Epithelial cell of proximal tubule (primary cell): Measurements from ENCODE around the gene LRRC58. TPM values are rescaled to one million over a fixed set of nuclear protein-coding genes. Genes with fewer than 3 reads are reported as not detected.
"Not testable (repeated sequence)": the region's sequence is repeated elsewhere in the genome, so short reads cannot be mapped to it uniquely, and the experiment has no call there.

Source experiments
- DNase-seq: peaks from one replicate; pipeline ENCODE4 v3.0.0-alpha.2; 2011; ENCODE audit warnings: low read depth
- H3K4me3 ChIP-seq: 2 replicates; pipeline ENCODE4 v1.5.1; 2011; ENCODE audit warnings: low read depth, mild to moderate bottlenecking, low read length
- CTCF ChIP-seq: conservative IDR thresholded peaks from 2 replicates; pipeline ENCODE4 v1.5.1; 2012; ENCODE audit warnings: low read depth, mild to moderate bottlenecking, low read length
- total RNA-seq: library from RNA; depleted of rRNA; stranded (reverse); fragments of >200 nt; gene quantifications from 2 replicates; pipeline ENCODE4 v1.2.3, GENCODE V29; 2015

LRRC58 gene
- total RNA-seq, 1 donor from 2014 or later = 21.0 TPM

GRCh38 chr3:120341658-120342346 is 7.4 kb downstream of the LRRC58 start:
- H3K4me3 ChIP-seq = no peak overlapping the region
- no peak for DNase-seq
- TF ChIP-seq CTCF = no peak

- DNase-seq = no peak
- H3K4me3 ChIP-seq = no peak overlapping the region
- no peak for TF ChIP-seq CTCF
Observed at GRCh38 chr3:120339362-120339761, 9.8 kb downstream of the LRRC58 start.

- H3K4me3 ChIP-seq = no peak overlapping the region
- DNase-seq = no peak
- TF ChIP-seq CTCF = no peak
Observed at GRCh38 chr3:120338517-120338916, 10.6 kb downstream of the LRRC58 start.

- no peak for DNase-seq
- TF ChIP-seq CTCF = no peak
- H3K4me3 ChIP-seq = no peak overlapping the region
Observed at GRCh38 chr3:120332646-120333045, 16.5 kb downstream of the LRRC58 start.

- TF ChIP-seq CTCF = no peak
- H3K4me3 ChIP-seq = no peak overlapping the region
- DNase-seq = no peak
Observed at GRCh38 chr3:120331076-120331475, 18.1 kb downstream of the LRRC58 start.

GRCh38 chr3:120326784-120327183 is 22.4 kb downstream of the LRRC58 start:
- no peak for DNase-seq
- no peak overlapping the region for H3K4me3 ChIP-seq
- TF ChIP-seq CTCF = no peak

GRCh38 chr3:120324190-120324589 is 25.0 kb downstream of the LRRC58 start:
- TF ChIP-seq CTCF = no peak
- DNase-seq = no peak

GRCh38 chr3:120323761-120324160 is 25.4 kb downstream of the LRRC58 start:
- not testable (repeated sequence) for H3K4me3 ChIP-seq, DNase-seq

More at GRCh38 chr3:120324190-120324589, 25.0 kb downstream of the LRRC58 start:
- H3K4me3 ChIP-seq = no peak overlapping the region
